Large intestine (tissue), 3 donors: ENCODE data around the gene TLR8. TPM values are rescaled to one million over a fixed set of nuclear protein-coding genes. Genes with fewer than 3 reads are reported as not detected.
"Not testable (repeated sequence)": the region's sequence is repeated elsewhere in the genome, so short reads cannot be mapped to it uniquely, and the experiment has no call there.

ENCODE experiments used
- DNase-seq, 2 donors: peaks; one replicate each; pipeline versions ENCODE4 v3.0.0 to v3.0.0-alpha.2; 2013
- H3K27ac ChIP-seq: one replicate; pipeline ENCODE4 v1.5.1; 2013; ENCODE audit warnings: low read length
- H3K27me3 ChIP-seq: 2 replicates; pipeline ENCODE4 v1.6.1; 2013; ENCODE audit warnings: low read length; ENCODE audit not compliant: control insufficient read depth, insufficient read depth
- H3K36me3 ChIP-seq: 2 replicates; pipeline ENCODE4 v1.6.1; 2013; ENCODE audit warnings: low read length; ENCODE audit not compliant: control insufficient read depth, insufficient read depth
- H3K4me1 ChIP-seq: one replicate; pipeline ENCODE4 v1.6.1; 2013; ENCODE audit warnings: low read length; ENCODE audit not compliant: control insufficient read depth, insufficient read depth
- H3K4me3 ChIP-seq: one replicate; pipeline ENCODE4 v1.5.1; 2013; ENCODE audit warnings: low read length
- H3K9me3 ChIP-seq: one replicate; pipeline ENCODE4 v1.6.1; 2013; ENCODE audit warnings: mild to moderate bottlenecking, low read depth, low read length, moderate library complexity; ENCODE audit not compliant: control insufficient read depth
- WGBS: methylation state at CpG from one replicate; pipeline ENCODE4 v1.1.5; 2013; ENCODE audit warnings: low lambda C conversion rate; ENCODE audit not compliant: insufficient coverage; 5-methylcytosine and 5-hydroxymethylcytosine counted together
- polyA plus RNA-seq: library from polyadenylated mRNA; unstranded; fragments of 120-200 nt; gene quantifications from one replicate; pipeline ENCODE4 v1.2.1, GENCODE V29; 2013

Gene TLR8
- polyA plus RNA-seq, 1 donor = 0.67 TPM

DNA sequence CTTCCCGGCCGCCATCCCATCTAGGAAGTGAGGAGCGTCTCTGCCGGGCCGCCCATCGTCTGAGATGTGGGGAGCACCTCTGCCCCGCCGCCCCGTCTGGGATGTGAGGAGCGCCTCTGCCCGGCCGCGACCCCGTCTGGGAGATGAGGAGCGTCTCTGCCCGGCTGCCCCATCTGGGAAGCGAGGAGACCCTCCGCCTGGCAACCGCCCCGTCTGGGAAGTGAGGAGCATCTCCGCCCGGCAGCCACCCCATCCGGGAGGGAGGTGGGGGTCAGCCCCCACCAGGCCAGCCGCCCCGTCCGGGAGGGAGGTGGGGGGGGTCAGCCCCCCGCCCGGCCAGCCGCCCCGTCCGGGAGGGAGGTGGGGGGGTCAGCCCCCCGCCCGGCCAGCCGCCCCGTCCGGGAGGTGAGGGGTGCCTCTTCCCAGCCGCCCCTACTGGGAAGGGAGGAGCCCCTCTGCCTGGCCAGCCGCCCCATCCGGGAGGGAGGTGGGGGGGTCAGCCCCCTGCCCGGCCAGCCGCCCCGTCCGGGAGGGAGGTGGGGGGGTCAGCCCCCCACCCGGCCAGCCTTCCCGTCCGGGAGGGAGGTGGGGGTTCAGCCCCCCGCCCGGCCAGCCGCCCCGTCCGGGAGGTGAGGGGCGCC, 56.9 kb downstream of the TLR8 start:
- H3K4me3 ChIP-seq, DNase-seq, H3K27ac ChIP-seq, H3K9me3 ChIP-seq, H3K4me1 ChIP-seq, H3K27me3 ChIP-seq, H3K36me3 ChIP-seq: not testable (repeated sequence)
- WGBS = no CpG with 5 or more reads among the region's 52 CpGs

DNA sequence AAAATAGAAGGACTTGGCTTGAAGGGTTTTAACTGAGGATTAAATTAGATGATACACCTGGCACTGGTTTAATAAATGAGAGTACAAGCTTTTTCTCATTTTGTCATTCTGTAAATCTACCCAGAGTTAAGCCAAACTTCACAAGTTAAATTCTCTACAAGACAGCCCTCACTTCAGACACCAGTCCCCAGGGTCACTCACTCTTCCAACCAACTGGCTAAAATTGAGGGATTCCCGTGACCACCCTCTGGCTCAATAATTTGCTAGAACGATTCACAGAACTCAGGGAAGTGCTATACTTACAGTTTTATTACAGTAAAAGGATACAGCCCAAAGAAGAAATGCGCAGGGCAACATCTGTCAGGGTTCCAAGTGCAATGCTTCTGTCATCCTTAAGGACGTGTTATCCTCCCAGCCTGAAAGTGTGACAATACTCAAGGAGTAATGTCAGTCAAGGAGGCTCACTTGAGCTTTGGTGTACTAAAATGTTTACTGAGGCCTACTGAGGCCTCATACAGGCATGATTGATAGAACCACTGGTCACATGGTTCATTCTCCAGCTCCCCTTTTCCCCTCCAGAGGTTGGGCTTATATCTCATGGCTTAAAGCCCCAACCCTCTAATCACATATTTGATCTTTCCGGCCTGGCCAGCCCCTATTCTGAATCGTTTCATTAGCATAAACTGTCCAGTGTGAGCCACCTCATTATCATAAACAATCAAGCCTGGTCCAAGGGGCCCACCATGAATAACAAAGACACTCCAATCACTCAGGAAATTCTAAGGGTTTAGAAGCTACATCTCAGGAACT, 58.9 kb downstream of the TLR8 start:
- peaks cover 2% of the 10 kb centered on the region for H3K4me1 ChIP-seq
- DNase-seq = no peak
- no peaks in the 10 kb centered on the region for H3K27me3 ChIP-seq
- no peak overlapping the region for H3K4me3 ChIP-seq
- no peaks in the 10 kb centered on the region for H3K36me3 ChIP-seq
- H3K9me3 ChIP-seq = peaks cover 8% of the 10 kb centered on the region
- WGBS = no CpG with 5 or more reads among the region's 6 CpGs
- no peak overlapping the region for H3K27ac ChIP-seq

DNA sequence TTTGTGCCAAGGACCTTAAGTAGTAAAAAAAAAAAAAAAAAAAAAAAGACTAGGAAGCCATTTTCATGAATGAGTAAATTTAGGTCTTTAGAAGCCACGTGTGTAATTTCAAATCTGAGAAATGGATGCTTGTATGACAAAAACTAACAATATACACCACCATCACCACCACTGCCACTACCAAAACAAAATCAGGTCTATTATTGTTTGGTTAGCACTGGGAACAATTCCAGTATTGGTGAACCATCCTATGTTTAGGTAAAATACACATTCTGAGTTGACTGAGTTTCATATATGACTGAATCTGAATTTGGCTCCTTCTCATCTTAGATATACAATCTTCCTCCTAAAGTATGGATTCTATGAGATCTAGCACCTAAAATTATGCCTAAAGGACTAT, 59.7 kb downstream of the TLR8 start:
- no CpG with 5 or more reads among the region's 1 CpG for WGBS
- Histone ChIP-seq H3K27me3 (no peaks in the 10 kb centered on the region), H3K27ac (no peak overlapping the region), H3K4me1 (peaks cover 3% of the 10 kb centered on the region), H3K4me3 (no peak overlapping the region), H3K9me3 (peaks cover 8% of the 10 kb centered on the region), H3K36me3 (no peaks in the 10 kb centered on the region)
- DNase-seq = no peak

DNA sequence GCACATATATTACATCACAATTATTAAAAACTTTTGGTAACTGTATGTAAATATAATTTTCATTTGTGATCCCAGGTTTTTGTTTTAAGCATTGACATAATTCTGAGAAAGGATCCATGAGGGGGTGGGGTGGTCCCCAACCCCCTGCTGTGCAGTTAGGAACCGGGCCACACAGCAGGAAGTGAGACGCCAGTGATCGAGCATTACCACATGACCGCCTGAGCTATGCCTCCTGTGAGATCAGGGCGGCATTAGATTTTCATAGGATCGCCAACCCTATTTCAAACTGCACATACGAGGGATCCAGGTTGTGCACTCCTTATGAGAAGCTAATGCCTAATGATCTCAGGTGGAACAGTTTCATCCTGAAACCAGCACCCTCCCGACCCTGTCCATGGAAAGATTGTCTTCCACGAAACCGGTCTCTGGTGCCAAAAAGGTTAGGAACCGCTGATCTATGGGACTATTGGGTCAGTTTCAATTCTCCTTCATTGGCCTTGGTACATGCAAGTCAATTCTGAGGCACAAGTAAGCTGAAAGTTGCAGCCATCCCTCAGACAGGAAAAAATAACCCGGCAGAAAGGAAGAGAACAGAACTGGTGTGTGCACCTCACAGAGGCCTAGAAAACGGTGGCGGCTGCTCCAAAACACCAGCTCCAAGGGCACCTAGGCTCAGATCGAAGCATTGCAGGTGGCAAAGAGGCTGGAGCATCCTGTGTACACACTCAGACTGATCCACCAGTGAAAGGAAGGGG, 61.5 kb downstream of the TLR8 start:
- H3K4me3 ChIP-seq = no peak overlapping the region
- H3K27ac ChIP-seq = no peak overlapping the region
- H3K36me3 ChIP-seq = no peaks in the 10 kb centered on the region
- H3K4me1 ChIP-seq = peaks cover 3% of the 10 kb centered on the region
- WGBS = no CpG with 5 or more reads among the region's 15 CpGs
- H3K27me3 ChIP-seq = no peaks in the 10 kb centered on the region
- no peaks in the 10 kb centered on the region for H3K9me3 ChIP-seq
- DNase-seq = no peak

DNA sequence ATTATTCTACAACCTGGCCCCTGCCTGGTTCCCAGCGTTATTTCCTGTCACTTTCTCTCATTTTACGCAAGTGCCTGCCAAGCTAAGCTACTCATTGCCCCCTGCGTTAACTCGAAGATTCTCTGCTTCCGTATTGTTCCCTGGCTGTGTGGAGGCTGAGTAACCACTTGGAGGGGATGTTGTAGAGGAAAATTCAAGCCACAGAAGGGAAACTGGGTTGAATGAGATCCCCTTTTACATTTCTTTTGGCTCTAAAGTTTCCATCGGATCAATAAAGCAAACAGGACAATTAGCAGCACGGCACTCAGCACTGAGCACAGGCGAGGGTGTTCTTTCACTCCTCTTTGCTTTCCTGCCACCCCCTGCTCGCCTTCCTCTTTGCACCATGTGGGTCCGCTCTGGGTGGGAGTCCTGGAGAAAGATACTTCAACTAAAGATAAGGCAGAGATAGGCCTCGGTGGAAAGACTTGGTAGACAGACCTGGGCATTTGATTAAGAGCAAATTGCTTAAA, 64.3 kb downstream of the TLR8 start:
- Histone ChIP-seq H3K27me3 (no peaks in the 10 kb centered on the region), H3K4me1 (peaks cover 3% of the 10 kb centered on the region), H3K27ac (peak overlapping the region; percentile 30), H3K4me3 (no peak overlapping the region), H3K36me3 (no peaks in the 10 kb centered on the region), H3K9me3 (no peaks in the 10 kb centered on the region)
- peak; percentile 42 to 72 for DNase-seq
- no CpG with 5 or more reads among the region's 11 CpGs for WGBS

DNA sequence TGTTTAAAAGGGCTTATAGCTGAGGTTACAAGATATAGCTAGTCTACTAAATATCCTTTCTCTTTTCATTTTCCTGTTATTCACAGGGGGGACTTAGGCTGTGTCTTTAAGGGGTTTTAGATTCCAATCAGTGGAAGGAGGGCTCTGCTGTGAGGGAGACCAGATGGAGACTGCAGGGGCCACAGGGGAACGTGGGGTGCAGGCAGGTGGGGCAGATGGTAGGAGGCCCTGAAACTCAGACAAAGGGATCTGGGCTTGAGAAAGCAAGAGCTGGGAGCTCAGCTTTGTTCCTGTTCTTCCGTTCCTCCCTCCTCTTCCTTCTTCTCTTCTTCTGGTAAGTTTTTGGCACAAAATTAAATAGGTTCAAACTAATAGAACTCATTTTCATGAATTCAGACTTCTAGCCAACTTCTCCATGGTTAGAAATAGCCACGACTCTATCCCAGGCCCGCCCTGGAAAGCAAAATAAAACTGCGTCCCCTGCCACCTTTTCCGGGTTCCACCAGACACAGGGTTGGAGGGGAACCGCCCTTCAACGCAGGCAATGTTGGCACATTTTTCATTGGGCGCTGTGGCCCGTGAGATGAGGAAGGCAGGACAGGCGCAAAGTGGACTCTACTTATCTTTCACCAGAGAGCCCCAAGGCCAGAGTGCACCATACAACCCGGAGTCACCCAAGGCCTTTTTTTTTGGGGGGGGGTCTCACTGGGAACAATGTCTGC, 65.0 kb downstream of the TLR8 start:
- Histone ChIP-seq H3K36me3 (no peaks in the 10 kb centered on the region), H3K27ac (no peak overlapping the region), H3K27me3 (no peaks in the 10 kb centered on the region), H3K4me1 (peaks cover 3% of the 10 kb centered on the region), H3K4me3 (no peak overlapping the region), H3K9me3 (no peaks in the 10 kb centered on the region)
- no peak for DNase-seq
- 100% methylated on average over 1 of the region's 12 CpGs for WGBS

DNA sequence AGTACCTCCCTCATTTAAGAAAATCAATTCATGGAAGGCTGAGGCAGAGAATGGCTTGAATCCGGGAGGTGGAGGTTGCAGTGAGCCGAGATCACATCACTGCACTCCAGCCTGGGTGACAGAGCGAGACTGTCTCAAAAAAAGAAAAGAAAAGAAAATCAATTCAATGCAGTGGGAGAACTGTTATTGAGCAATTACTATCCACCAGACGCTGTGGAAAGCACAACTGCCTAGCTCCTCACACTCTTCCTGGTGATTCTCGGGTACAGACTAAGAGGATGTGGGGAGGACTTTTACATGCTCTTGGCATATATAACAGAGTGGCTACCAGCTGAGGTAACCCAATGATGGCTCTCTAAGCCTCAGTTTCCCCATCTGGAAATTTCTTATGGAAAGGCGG, 65.8 kb downstream of the TLR8 start:
- no peaks in the 10 kb centered on the region for H3K27me3 ChIP-seq
- no peaks in the 10 kb centered on the region for H3K36me3 ChIP-seq
- H3K9me3 ChIP-seq = no peaks in the 10 kb centered on the region
- no peak for DNase-seq
- H3K4me1 ChIP-seq = peaks cover 3% of the 10 kb centered on the region
- WGBS = 100% methylated on average over 1 of the region's 6 CpGs
- H3K4me3 ChIP-seq = no peak overlapping the region
- H3K27ac ChIP-seq = no peak overlapping the region

Other genes with a start within 250 kb of the TLR8 start
- gene PRPS2, start 115.2 kb upstream of the TLR8 start, polyA plus RNA-seq = 28.1 TPM
- 1.4 TPM for gene TLR7, start 39.5 kb upstream of the TLR8 start, polyA plus RNA-seq
- gene TMSB4X, start 68.5 kb downstream of the TLR8 start, polyA plus RNA-seq = 2,768 TPM
- gene FAM9C, start 138.0 kb downstream of the TLR8 start, polyA plus RNA-seq = 0.12 TPM